NB4 (cell line): ENCODE measurements around the gene SRGAP3.

Source experiments
- DNase-seq: peaks from one replicate; pipeline ENCODE4 v3.0.0; 2010; ENCODE audit warnings: low read depth
- H3K4me3 ChIP-seq: one replicate; pipeline ENCODE4 v1.5.1; 2011; ENCODE audit warnings: mild to moderate bottlenecking, low read depth, low read length, moderate library complexity
- CTCF ChIP-seq: IDR thresholded peaks from one replicate; pipeline ENCODE4 v1.5.1; 2012; ENCODE audit warnings: low read depth, low read length
- MYC ChIP-seq: IDR thresholded peaks from 2 replicates; pipeline ENCODE4 v1.6.1; 2011; ENCODE audit warnings: low read depth, low read length
- POLR2A ChIP-seq: IDR thresholded peaks from 2 replicates; pipeline ENCODE4 v1.6.1; 2011; ENCODE audit warnings: mild to moderate bottlenecking; ENCODE audit not compliant: insufficient read length; ENCODE audit errors: extremely low read depth
- TF ChIP-seq, protein P1 (sequence below): IDR thresholded peaks from 2 replicates; pipeline ENCODE4 v1.6.1; 2011; ENCODE audit warnings: low read depth, low read length

SRGAP3 gene

GRCh38 chr3:9007213-9007612, 242.2 kb downstream of the SRGAP3 start:
- TF ChIP-seq POLR2A (no peak), MYC (no peak), CTCF (no peak)
- TF ChIP-seq, protein P1, sequence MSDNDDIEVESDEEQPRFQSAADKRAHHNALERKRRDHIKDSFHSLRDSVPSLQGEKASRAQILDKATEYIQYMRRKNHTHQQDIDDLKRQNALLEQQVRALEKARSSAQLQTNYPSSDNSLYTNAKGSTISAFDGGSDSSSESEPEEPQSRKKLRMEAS = no peak
- DNase-seq = no peak
- H3K4me3 ChIP-seq = no peak overlapping the region

- H3K4me3 ChIP-seq = no peak overlapping the region
- TF ChIP-seq, protein P1 = no peak
- no peak for TF ChIP-seq POLR2A
- no peak for DNase-seq
Measured at GRCh38 chr3:9000041-9000440, 249.4 kb downstream of the SRGAP3 start.

DNA sequence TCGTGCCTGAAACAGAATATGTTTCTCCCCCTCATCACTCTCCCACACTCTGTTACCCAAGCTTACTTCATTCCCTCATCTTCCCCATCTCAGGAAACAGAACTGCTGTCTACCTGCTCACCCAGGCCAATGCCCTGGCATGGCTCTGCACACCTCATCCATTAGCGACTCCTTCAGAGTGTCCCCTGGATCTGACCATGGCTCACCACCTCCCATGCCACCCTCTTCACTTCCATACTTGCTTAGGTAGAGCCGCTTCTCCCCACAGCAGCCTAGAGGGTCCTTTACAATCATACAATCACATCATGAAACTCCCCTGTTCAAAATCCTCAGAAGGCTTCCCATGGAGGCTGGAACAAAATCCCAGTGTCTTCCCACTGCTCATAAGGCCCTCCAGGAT, 252.3 kb downstream of the SRGAP3 start:
- no peak for DNase-seq
- TF ChIP-seq CTCF = no peak
- no peak for TF ChIP-seq POLR2A
- TF ChIP-seq, protein P1 = no peak
- no peak for TF ChIP-seq MYC

DNA sequence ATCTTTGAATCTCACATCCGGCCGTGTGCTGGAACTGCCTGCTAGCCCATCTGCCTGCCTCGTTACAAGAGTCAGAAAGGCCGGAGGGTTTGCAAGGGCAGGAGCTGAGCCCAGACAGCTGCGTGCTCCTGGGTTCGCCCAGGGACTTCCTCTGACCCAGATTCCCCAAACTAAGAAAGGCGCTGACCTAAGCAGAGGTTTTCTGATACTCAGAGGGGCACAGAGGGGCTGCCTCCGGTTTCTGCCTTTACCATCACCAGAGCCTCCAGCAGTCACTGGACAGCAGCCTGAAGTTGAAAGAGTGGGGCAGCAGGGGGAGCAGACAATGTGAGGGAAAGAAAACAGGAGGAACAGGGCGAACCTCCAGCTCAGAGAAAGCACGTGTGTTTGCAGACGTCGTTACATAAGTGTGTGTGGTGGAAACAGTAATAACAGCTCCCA, 252.7 kb downstream of the SRGAP3 start:
- no peak overlapping the region for H3K4me3 ChIP-seq
- DNase-seq = no peak
- TF ChIP-seq, protein P1 = no peak
- TF ChIP-seq MYC (no peak), POLR2A (no peak), CTCF (no peak)

More for the DNA sequence above, 252.3 kb downstream of the SRGAP3 start:
- no peak overlapping the region for H3K4me3 ChIP-seq

DNA sequence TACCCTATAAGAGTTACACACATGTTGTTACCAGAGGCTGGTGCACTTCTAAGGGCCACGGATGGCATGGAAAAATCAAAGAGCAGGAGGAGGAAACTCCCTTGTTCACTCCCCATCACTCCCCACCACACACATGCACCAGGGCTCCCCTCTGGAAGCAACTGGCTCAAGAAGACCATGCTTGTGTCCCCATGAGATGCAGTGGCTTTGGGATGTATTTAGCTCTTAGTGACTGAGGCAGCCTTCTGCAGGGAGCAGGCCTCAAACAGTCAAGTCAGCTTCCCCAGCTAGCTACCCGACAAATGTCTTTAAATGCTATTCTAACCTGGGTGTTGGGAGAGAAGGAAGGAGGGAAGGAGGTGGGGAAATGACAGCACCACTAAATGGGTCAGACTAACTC, 253.2 kb downstream of the SRGAP3 start:
- H3K4me3 ChIP-seq = no peak overlapping the region
- no peak for TF ChIP-seq CTCF
- no peak for TF ChIP-seq MYC
- TF ChIP-seq, protein P1 = no peak
- no peak for TF ChIP-seq POLR2A
- no peak for DNase-seq

- TF ChIP-seq POLR2A (no peak), MYC (no peak), CTCF (no peak)
- TF ChIP-seq, protein P1 = no peak
- no peak overlapping the region for H3K4me3 ChIP-seq
- no peak for DNase-seq
Measured at GRCh38 chr3:8994226-8994625, 255.2 kb downstream of the SRGAP3 start.
